Ishikawa (cell line): ENCODE results near the gene ACSL6.

Source experiments
- CEBPB ChIP-seq: IDR thresholded peaks from 2 replicates; pipeline ENCODE4 v1.6.1; 2012
- CREB1 ChIP-seq: IDR thresholded peaks from 2 replicates; pipeline ENCODE4 v1.6.1; 2012; ENCODE audit warnings: low read depth
- EGR1 ChIP-seq: IDR thresholded peaks from 2 replicates; pipeline ENCODE4 v1.6.1; 2012
- EP300 ChIP-seq: IDR thresholded peaks from 2 replicates; pipeline ENCODE4 v1.6.1; 2012; ENCODE audit warnings: borderline replicate concordance
- FOXM1 ChIP-seq: IDR thresholded peaks from 2 replicates; pipeline ENCODE4 v1.6.1; 2012; ENCODE audit warnings: low read depth, borderline replicate concordance
- MAX ChIP-seq: IDR thresholded peaks from 2 replicates; pipeline ENCODE4 v1.6.1; 2012
- NFIC ChIP-seq: IDR thresholded peaks from 2 replicates; pipeline ENCODE4 v1.6.1; 2012
- RAD21 ChIP-seq: IDR thresholded peaks from 2 replicates; pipeline ENCODE4 v1.6.1; 2012; ENCODE audit warnings: low read depth
- REST ChIP-seq: IDR thresholded peaks from 2 replicates; pipeline ENCODE4 v1.6.1; 2012; ENCODE audit warnings: low read depth, mild to moderate bottlenecking
- TAF1 ChIP-seq: IDR thresholded peaks from 2 replicates; pipeline ENCODE4 v1.6.1; 2012; ENCODE audit warnings: low read depth, mild to moderate bottlenecking
- TCF12 ChIP-seq: IDR thresholded peaks from 2 replicates; pipeline ENCODE4 v1.6.1; 2012; ENCODE audit warnings: low read depth
- TEAD4 ChIP-seq: IDR thresholded peaks from 2 replicates; pipeline ENCODE4 v1.6.1; 2012
- USF1 ChIP-seq: IDR thresholded peaks from 2 replicates; pipeline ENCODE4 v1.6.1; 2012
- YY1 ChIP-seq: IDR thresholded peaks from 2 replicates; pipeline ENCODE4 v1.6.1; 2012; ENCODE audit warnings: low read depth
- ZBTB7A ChIP-seq: IDR thresholded peaks from 2 replicates; pipeline ENCODE4 v1.6.1; 2012; ENCODE audit warnings: low read depth

The ACSL6 gene

GRCh38 chr5:132050661-132051552, 39.4 kb upstream of the ACSL6 start:
- TF ChIP-seq CREB1: no peak
- no peak for TF ChIP-seq EP300
- no peak for TF ChIP-seq TCF12
- TF ChIP-seq RAD21: no peak
- TF ChIP-seq CEBPB: no peak
- TF ChIP-seq TEAD4: no peak

- no peak for TF ChIP-seq TAF1
- TF ChIP-seq EGR1: no peak
- no peak for TF ChIP-seq RAD21
- no peak for TF ChIP-seq FOXM1
- no peak for TF ChIP-seq YY1
- no peak for TF ChIP-seq CREB1
- TF ChIP-seq TEAD4: no peak
- no peak for TF ChIP-seq REST
- TF ChIP-seq EP300: no peak
- no peak for TF ChIP-seq MAX
- no peak for TF ChIP-seq ZBTB7A
- no peak for TF ChIP-seq USF1
- TF ChIP-seq NFIC: no peak
- no peak for TF ChIP-seq CEBPB
These were observed 38.7 kb upstream of the ACSL6 start for GRCh38 chr5:132050136-132050535.

GRCh38 chr5:132049559-132049958, 38.1 kb upstream of the ACSL6 start:
- TF ChIP-seq REST: no peak
- TF ChIP-seq EP300: no peak
- no peak for TF ChIP-seq ZBTB7A
- no peak for TF ChIP-seq TCF12

GRCh38 chr5:132049093-132049492, 37.6 kb upstream of the ACSL6 start:
- TF ChIP-seq TAF1: no peak
- TF ChIP-seq FOXM1: no peak
- TF ChIP-seq TCF12: no peak
- no peak for TF ChIP-seq CREB1
- TF ChIP-seq MAX: no peak
- TF ChIP-seq NFIC: no peak
- no peak for TF ChIP-seq ZBTB7A
- no peak for TF ChIP-seq YY1
- TF ChIP-seq EGR1: no peak
- TF ChIP-seq REST: no peak
- TF ChIP-seq USF1: no peak
- TF ChIP-seq CEBPB: no peak
- no peak for TF ChIP-seq EP300
- no peak for TF ChIP-seq TEAD4
- TF ChIP-seq RAD21: no peak
